Activated T-helper 17 cell treated with anti-CD3 and anti-CD28 coated beads, Interleukin-2, amount 50 U/mL, for 72 hours (primary cell): ENCODE measurements around the gene RSRP1. TPM values are rescaled to one million over a fixed set of nuclear protein-coding genes. Genes with fewer than 3 reads are reported as not detected.
A peak's percentile ranks its signal among the peaks of the same experiment; 100 is the strongest.
"Not testable (repeated sequence)": the region's sequence is repeated elsewhere in the genome, so short reads cannot be mapped to it uniquely, and the experiment has no call there.

Experiments
- ATAC-seq: fragments of 150-1000 bp; cut with Tn5 transposase; replicated peaks from 2 replicates; pipeline ENCODE4 v1.10.0; 2021; ENCODE audit warnings: mild to moderate bottlenecking, moderate library complexity
- H3K27ac Mint-ChIP-seq: one replicate; pipeline ENCODE4 v1.8.0; 2022; ENCODE audit warnings: mixed read lengths
- H3K27me3 Mint-ChIP-seq: one replicate; pipeline ENCODE4 v1.8.0; 2022; ENCODE audit warnings: mixed read lengths
- H3K36me3 Mint-ChIP-seq: one replicate; pipeline ENCODE4 v1.8.0; 2022; ENCODE audit warnings: low read depth, mild to moderate bottlenecking, mixed read lengths
- H3K4me1 Mint-ChIP-seq: one replicate; pipeline ENCODE4 v1.8.0; 2022; ENCODE audit warnings: mixed read lengths
- H3K4me3 Mint-ChIP-seq: one replicate; pipeline ENCODE4 v1.8.0; 2022; ENCODE audit warnings: mild to moderate bottlenecking, mixed read lengths
- H3K9me3 Mint-ChIP-seq: one replicate; pipeline ENCODE4 v1.8.0; 2022; ENCODE audit warnings: mixed read lengths
- total RNA-seq, 2 donors: library from RNA; stranded (reverse); gene quantifications; one replicate each; pipeline ENCODE4 v1.2.3, GENCODE V29; 2022

The RSRP1 gene
- total RNA-seq, 2 donors from 2014 or later = 120 to 228 TPM

DNA sequence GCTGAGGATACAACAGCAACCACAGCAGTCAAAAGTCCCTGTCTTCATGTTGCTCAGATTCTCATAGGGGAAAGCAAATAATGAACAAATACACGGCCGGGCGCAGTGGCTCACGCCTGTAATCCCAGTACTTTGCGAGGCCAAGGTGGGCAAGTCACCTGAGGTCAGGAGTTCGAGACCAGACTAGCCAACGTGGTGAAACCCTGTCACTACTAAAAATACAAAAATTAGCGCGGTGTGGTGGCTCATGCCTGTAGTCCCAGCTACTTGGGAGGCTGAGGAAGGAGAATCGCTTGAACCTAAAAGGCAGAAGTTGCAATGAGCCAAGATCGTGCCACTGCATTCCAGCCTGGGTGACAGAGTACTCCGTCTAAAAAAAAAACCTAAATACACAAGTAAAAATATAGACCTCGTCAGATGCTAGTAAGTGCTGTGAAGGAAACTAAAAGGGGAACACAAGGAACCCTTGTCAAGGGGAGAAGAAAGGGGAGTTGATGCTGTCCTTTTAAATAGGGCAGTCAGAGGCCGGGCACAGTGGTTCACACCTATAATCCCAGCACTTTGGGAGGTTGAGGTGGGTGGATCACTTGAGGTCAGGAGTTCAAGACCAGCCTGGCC is 21.0 kb upstream of the RSRP1 start:
- H3K36me3 Mint-ChIP-seq, ATAC-seq, H3K4me1 Mint-ChIP-seq, H3K27me3 Mint-ChIP-seq, H3K9me3 Mint-ChIP-seq: not testable (repeated sequence)
- Mint-ChIP-seq H3K27ac (peak overlapping the region; percentile 86), H3K4me3 (peak overlapping the region; percentile 87)

GRCh38 chr1:25267288-25268142 is 20.3 kb upstream of the RSRP1 start:
- Mint-ChIP-seq H3K4me3 (peak overlapping the region; percentile 87), H3K27ac (peak overlapping the region; percentile 86)
- not testable (repeated sequence) for H3K9me3 Mint-ChIP-seq, H3K4me1 Mint-ChIP-seq, H3K27me3 Mint-ChIP-seq, H3K36me3 Mint-ChIP-seq
- ATAC-seq = peak; percentile 84

GRCh38 chr1:25266554-25267287 is 19.5 kb upstream of the RSRP1 start:
- peak overlapping the region; percentile 79 for H3K4me3 Mint-ChIP-seq
- ATAC-seq = peak; percentile 41

DNA sequence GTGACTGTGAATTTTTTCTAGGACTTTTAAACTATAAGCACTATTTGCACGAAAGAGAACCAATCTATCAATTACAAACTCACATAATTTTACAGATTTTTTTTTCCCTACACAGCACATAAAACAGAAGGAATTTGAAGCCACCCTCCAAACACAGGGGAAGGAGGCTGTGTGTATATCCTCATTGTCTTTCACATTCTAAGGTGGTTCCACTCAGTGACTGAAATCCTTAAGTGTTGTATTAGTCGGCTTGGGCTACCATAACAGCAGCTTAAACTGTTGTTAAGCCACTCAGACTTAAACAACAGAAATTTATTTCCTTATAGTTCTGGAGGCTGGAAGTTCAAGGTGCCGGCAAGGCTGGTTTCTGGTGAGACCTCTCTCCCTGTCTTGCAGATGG is 13.1 kb upstream of the RSRP1 start:
- peak; percentile 43 for ATAC-seq
- H3K4me1 Mint-ChIP-seq, H3K27me3 Mint-ChIP-seq, H3K9me3 Mint-ChIP-seq: not testable (repeated sequence)
- peak overlapping the region; percentile 29 for H3K4me3 Mint-ChIP-seq
- peak overlapping the region; percentile 61 for H3K27ac Mint-ChIP-seq
- peaks cover 21% of the 10 kb centered on the region for H3K36me3 Mint-ChIP-seq

More at GRCh38 chr1:25266554-25267287, 19.5 kb upstream of the RSRP1 start:
- not testable (repeated sequence) for H3K4me1 Mint-ChIP-seq, H3K27me3 Mint-ChIP-seq, H3K27ac Mint-ChIP-seq, H3K9me3 Mint-ChIP-seq
- H3K36me3 Mint-ChIP-seq = peaks cover 16% of the 10 kb centered on the region

DNA sequence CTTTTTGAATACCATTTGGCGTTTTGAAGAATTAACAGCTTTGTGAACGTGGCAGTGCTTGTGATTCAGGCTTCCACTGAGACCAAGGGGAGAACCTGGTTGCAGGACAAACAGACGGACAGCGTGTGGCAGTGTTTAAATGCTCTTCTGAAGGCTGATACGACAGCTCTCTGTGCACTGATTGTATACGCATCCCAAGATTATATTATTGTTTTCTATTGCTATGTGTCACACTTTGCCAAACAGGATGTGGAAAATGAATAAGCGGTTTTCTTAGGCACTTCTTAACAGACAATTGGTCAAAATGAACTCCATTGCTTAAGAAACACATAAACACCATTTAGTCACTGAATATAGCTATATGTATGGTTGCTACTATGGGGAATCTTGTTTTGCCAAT is 12.6 kb upstream of the RSRP1 start:
- not testable (repeated sequence) for H3K4me1 Mint-ChIP-seq, H3K27me3 Mint-ChIP-seq, H3K9me3 Mint-ChIP-seq
- peak; percentile 94 for ATAC-seq
- H3K27ac Mint-ChIP-seq = peak overlapping the region; percentile 61
- peak overlapping the region; percentile 29 for H3K4me3 Mint-ChIP-seq
- peaks cover 21% of the 10 kb centered on the region for H3K36me3 Mint-ChIP-seq

- no peak for ATAC-seq
- Mint-ChIP-seq H3K4me1 (no peaks in the 10 kb centered on the region), H3K9me3 (no peaks in the 10 kb centered on the region)
Measured at GRCh38 chr1:25257196-25257595, 9.9 kb upstream of the RSRP1 start.

GRCh38 chr1:25256578-25256965 is 9.3 kb upstream of the RSRP1 start:
- no peaks in the 10 kb centered on the region for H3K9me3 Mint-ChIP-seq
- H3K36me3 Mint-ChIP-seq = peaks cover 5% of the 10 kb centered on the region
- H3K4me1 Mint-ChIP-seq = no peaks in the 10 kb centered on the region
- no peak overlapping the region for H3K4me3 Mint-ChIP-seq
- no peaks in the 10 kb centered on the region for H3K27me3 Mint-ChIP-seq
- H3K27ac Mint-ChIP-seq = peak overlapping the region; percentile 46
- no peak for ATAC-seq

More at GRCh38 chr1:25257196-25257595, 9.9 kb upstream of the RSRP1 start:
- no peak overlapping the region for H3K4me3 Mint-ChIP-seq
- H3K27me3 Mint-ChIP-seq = no peaks in the 10 kb centered on the region
- peaks cover 9% of the 10 kb centered on the region for H3K36me3 Mint-ChIP-seq
- H3K27ac Mint-ChIP-seq = no peak overlapping the region

DNA sequence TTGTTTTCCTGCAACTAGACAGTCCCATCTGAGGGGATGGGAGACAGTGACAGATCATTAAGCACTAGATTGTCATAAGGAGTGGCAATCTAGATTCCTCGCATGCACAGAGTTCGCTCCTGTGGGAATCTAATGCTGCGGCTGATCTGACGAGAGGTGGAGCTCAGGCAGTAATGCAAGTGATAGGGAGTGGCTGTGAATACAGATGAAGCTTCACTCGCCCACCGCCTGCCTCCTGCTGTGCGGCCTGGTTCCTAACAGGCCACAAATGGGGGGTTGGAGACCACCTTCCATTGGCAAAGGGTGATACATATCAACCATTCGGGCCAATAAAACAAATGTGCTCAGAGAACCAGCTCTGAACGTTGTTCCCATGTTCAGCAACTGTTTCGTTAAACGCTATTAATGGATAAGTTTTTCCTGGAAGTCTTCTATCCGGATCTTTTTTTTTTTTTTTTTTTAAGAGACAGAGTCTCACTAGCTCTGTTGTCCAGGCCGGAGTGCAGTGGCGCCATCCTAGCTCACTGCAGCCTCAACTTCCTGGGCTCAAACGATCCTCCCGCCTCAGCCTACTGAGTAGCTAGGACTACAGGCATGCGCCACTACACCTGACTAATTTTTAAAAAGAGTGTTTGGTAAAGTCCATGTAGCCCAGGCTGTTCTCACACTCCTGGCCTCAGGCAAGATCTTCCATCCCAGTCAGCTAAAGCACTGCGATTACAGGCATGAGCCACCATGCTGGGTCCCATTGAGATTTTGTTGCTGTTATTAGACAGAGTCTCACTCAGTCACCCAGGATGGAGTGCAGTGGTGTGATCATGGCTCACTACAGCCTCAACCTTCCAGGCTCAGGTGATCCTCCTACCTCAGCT is 8.7 kb upstream of the RSRP1 start:
- no peaks in the 10 kb centered on the region for H3K27me3 Mint-ChIP-seq
- no peaks in the 10 kb centered on the region for H3K9me3 Mint-ChIP-seq
- no peak for ATAC-seq
- H3K36me3 Mint-ChIP-seq = peaks cover 5% of the 10 kb centered on the region
- no peak overlapping the region for H3K4me3 Mint-ChIP-seq
- H3K27ac Mint-ChIP-seq = peak overlapping the region; percentile 46
- H3K4me1 Mint-ChIP-seq = no peaks in the 10 kb centered on the region

DNA sequence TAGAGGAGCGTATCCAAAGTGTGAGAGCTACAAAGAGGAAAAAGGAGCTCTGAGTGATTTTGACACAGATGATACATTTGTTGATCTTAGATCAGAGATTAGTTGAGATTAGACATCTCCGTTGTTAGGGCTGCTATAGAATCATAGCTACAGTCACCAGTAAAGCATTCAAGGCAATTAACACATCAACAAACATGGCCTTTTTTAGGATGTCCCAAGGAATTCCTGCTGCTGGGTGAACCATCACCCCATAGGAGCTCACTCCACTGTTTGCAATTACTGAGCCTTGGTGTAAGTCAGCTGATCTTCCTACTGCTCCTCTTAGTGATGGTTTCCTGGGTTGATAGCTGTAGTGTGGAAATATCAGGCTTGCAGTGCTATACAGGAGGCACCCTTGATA is 6.7 kb upstream of the RSRP1 start:
- no peak overlapping the region for H3K4me3 Mint-ChIP-seq

GRCh38 chr1:25247829-25248754 is 838 bp upstream of the RSRP1 start:
- peaks cover 27% of the 10 kb centered on the region for H3K4me1 Mint-ChIP-seq
- H3K9me3 Mint-ChIP-seq = no peaks in the 10 kb centered on the region
- no peak for ATAC-seq
- H3K36me3 Mint-ChIP-seq = peaks cover 46% of the 10 kb centered on the region
- H3K27ac Mint-ChIP-seq = peak overlapping the region; percentile 97
- H3K27me3 Mint-ChIP-seq = no peaks in the 10 kb centered on the region
- peak overlapping the region; percentile 94 for H3K4me3 Mint-ChIP-seq

More for the DNA sequence above, 6.7 kb upstream of the RSRP1 start:
- Mint-ChIP-seq H3K27ac (no peak overlapping the region), H3K27me3 (no peaks in the 10 kb centered on the region), H3K4me1 (no peaks in the 10 kb centered on the region), H3K36me3 (no peaks in the 10 kb centered on the region), H3K9me3 (no peaks in the 10 kb centered on the region)
- ATAC-seq = no peak

DNA sequence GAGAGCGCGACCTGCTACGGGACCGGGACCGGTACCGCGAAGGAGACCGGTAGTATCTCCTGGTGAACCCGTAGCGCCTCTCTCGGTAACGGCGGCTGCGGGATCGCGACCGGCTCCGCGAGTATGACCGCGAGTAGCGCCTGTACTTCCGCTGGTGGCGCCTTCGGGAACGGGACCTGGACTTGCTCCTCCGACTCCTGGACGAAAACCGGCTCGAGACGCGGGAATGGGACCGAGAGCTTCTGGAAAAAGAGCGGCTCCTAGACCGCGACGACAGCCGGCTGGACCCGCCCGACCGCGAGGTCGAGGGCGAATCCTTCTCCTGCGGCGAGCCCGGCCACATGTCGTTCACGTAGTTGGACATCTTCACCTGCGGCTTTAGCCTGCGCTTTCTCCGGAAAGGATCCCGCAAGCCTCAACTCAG is 642 bp downstream of the RSRP1 start:
- ATAC-seq = no peak
- H3K27me3 Mint-ChIP-seq = no peaks in the 10 kb centered on the region
- peak overlapping the region; percentile 97 for H3K27ac Mint-ChIP-seq

GRCh38 chr1:25245809-25246599 is 1.2 kb downstream of the RSRP1 start:
- Mint-ChIP-seq H3K27ac (peak overlapping the region; percentile 97), H3K9me3 (no peaks in the 10 kb centered on the region), H3K4me3 (peak overlapping the region; percentile 94), H3K36me3 (peaks cover 67% of the 10 kb centered on the region), H3K27me3 (no peaks in the 10 kb centered on the region), H3K4me1 (peaks cover 27% of the 10 kb centered on the region)
- ATAC-seq = no peak

More for the DNA sequence above, 642 bp downstream of the RSRP1 start:
- Mint-ChIP-seq H3K4me1 (peaks cover 27% of the 10 kb centered on the region), H3K36me3 (peaks cover 61% of the 10 kb centered on the region), H3K4me3 (peak overlapping the region; percentile 94), H3K9me3 (no peaks in the 10 kb centered on the region)
